GM21390 (cell line): ENCODE data around the gene MCHR1.

Experiments used
- ATAC-seq: cut with Tn5 transposase; IDR thresholded peaks from one replicate; pipeline ENCODE4 v1.9.1; 2021; ENCODE audit not compliant: unreplicated experiment

Gene MCHR1

DNA sequence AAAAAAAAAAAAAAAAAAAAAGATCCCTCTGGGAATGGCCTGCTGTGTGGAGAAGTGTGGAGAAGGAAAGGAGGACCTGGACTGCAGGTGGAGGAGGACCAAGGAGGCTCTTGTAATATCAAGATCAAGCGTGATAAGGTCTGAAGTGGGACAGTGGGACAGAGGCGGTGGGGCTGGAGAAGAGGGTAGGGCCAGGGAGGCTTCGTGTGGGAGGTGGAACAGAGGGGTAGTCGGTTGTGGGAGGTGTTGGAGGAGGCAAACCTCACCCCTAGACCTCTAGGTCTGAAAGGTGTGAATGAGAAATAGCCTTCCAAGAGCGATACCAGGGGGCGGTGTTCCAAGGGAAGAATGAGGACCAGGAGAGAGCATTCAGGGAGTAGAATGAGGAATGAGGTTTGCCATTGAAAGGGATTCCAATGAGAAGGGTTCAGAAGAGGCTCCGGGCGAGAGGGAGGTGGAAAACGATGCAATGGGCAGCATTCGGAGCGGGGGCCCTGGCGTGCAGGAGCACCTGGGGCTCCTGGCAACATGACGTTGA lies 44.2 kb downstream of the MCHR1 start:
- no peak for ATAC-seq

DNA sequence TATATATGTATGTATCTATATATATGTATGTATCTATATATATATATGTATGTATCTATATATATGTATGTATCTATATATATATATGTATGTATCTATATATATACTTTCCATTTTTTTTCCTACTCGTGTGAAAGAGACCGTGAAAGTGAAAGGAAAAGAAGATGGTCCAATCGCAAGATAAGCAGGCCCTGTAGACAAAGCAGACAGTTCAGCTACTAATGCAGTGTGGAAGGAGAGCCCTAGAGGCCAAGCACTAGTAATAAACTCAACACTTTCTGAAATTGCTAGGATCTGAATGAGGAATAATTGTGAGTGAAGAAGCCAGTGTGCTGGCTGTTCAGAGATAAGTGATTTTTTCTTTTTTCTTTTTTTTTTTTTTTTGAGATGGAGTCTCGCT lies 47.2 kb downstream of the MCHR1 start:
- ATAC-seq: no peak

DNA sequence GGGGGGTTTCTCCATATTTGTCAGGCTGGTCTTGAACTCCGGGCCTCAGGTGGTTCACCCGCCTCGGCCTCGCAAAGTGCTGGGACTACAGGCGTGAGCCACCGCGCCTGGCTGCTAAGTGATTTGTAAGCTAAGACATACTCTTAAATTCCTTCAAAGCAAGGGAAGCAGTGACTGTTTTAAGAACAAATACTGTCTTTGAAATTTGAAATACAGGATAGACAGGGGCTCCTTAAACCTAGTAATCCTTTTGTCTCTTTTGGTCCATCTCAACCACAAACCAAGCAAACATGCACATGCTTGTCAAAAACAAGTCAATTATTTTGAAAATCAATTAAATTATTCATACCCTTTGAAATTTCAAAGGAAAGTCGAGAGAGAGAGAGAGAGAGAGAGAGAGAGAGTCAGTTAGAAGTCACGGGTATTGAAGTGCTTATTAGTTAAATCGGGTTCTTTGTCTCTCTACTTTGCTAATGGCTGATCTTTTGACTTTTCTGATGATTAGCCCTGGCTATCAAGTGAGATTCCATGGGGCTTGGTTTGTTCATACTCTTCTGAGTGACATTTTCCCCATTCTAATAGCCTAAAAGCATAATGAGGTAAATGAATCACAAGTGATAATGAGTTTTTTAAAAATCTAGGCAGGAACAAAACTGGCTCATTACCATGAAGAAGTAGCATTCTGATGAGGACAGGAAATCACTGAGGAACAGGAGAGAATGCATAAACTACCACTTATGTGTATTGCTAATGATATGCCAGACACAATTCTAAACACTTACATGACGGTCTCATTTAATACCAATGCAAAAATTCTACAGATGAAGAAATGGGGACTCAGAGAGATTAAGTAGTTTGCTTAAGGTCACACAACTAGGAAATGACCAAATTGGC lies 48.0 kb downstream of the MCHR1 start:
- ATAC-seq: no peak

DNA sequence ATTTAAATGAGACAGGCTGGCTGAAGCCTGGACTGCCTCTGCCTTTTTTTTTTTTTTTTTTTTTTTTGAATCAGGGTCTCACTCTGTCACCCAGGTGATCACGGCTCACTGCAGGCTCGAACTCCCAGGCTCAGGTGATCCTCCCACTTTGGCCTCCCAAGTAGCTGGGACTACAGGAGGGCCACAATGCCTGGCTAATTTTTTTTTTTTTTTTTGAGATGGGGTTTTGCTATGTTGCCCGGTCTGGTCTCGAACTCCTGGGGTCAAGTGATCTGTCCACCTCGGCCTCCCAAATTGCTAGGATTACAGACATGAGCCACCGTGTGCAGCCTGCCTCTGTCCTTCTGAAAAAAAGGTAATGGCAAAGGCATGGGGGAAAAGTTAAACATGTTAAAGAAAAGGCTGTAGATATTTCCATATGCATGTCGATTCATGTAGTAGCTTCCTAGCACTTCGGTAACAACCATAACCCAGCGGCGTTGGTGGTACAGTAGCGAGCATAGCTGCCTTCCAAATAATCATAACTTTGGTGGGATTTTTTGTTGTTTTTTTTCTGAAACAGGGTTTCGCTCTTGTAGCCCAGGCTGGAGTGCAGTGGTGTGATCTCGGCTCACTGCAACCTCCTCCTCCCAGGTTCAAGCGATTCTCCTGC lies 48.8 kb downstream of the MCHR1 start:
- no peak for ATAC-seq

DNA sequence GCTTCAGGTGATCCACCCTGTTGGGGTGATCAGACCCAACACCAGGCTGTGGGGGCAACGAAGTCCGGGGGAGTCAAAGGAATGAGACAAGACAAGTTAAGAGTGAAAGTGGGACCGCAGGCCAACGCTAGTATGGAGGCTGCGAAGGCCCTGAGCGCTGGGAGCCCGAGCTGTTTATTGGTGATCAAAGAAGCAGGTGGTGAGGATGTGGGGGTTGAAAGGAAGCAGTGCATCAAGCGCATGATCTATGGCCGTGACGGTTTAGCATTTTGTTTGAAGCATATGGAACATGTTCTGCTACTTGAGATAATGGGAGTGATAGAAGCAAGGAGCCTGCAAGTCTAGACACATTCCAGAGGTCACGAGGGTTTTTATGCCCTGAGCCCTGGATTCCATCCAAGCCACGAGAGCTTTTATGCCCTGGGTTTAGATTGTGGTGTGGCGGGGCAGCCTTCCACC lies 49.5 kb downstream of the MCHR1 start:
- no peak for ATAC-seq

DNA sequence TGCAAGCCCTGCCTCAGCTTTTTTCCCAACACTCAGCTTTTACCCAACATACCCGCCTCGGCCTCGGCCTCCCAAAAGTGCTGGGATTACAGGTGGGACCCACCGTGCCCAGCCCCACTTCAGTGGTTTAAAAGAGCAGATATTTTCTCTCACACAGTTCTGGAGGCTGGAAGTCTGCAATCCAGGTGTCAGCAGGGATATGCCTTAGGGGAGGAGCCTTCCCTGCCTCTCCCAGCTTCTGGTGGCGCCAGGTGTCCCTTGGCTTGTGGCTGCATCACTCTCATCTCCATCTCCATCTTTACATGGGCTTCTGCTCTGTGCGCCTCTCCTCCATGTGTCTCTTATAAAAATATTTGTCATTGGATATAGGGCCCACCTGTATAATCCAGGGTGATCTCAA lies 50.0 kb downstream of the MCHR1 start:
- ATAC-seq: no peak
